Neural cell (in vitro differentiated cells): Measurements from ENCODE around the gene FBXO46. TPM values are rescaled to one million over a fixed set of nuclear protein-coding genes. Genes with fewer than 3 reads are reported as not detected.

Experiments used
- H2AFZ ChIP-seq: fragments of 200-600, 300-800 bp; sonication (generic), shearing (Covaris generic); 2 replicates; pipeline ENCODE4 v1.6.0; 2014; ENCODE audit warnings: low read depth, mild to moderate bottlenecking, antibody characterized with exemption, low read length, moderate library complexity
- H3F3A ChIP-seq: fragments of 200-600 bp; shearing (Covaris generic); 2 replicates; pipeline ENCODE4 v1.6.1; 2016; ENCODE audit warnings: mild to moderate bottlenecking, moderate library complexity, mixed read lengths, antibody characterized with exemption, low read length; ENCODE audit not compliant: insufficient read depth, poor library complexity, severe bottlenecking
- H3K27ac ChIP-seq: fragments of 200-600, 300-800 bp; sonication (generic), shearing (Covaris generic); 2 replicates; pipeline ENCODE4 v1.5.1; 2014; ENCODE audit warnings: mild to moderate bottlenecking, low read length, moderate library complexity
- H3K27me3 ChIP-seq: fragments of 300-800, 200-600 bp; sonication (generic), shearing (Covaris generic); 2 replicates; pipeline ENCODE4 v1.6.0; 2014; ENCODE audit warnings: mild to moderate bottlenecking, low read depth, low read length, moderate library complexity; ENCODE audit not compliant: insufficient read depth
- H3K36me3 ChIP-seq: fragments of 300-800, 200-600 bp; sonication (generic), shearing (Covaris generic); 2 replicates; pipeline ENCODE4 v1.5.1; 2014; ENCODE audit warnings: mild to moderate bottlenecking, antibody characterized with exemption, low read length, moderate library complexity; ENCODE audit not compliant: insufficient read depth
- H3K4me2 ChIP-seq: fragments of 300-800, 200-600 bp; sonication (generic), shearing (Covaris generic); 2 replicates; pipeline ENCODE4 v1.6.0; 2014; ENCODE audit warnings: mild to moderate bottlenecking, low read length
- H3K4me3 ChIP-seq: fragments of 300-800, 200-600 bp; sonication (generic), shearing (Covaris generic); 2 replicates; pipeline ENCODE4 v1.5.1; 2014; ENCODE audit warnings: mild to moderate bottlenecking, low read length, moderate library complexity
- H3K79me2 ChIP-seq: fragments of 200-600 bp; shearing (Covaris generic); replicated peaks from 2 replicates; pipeline ENCODE4 v1.6.0; 2014; ENCODE audit warnings: mild to moderate bottlenecking, low read length, moderate library complexity; ENCODE audit not compliant: insufficient read depth
- H3K9ac ChIP-seq: fragments of 300-800, 200-600 bp; sonication (generic), shearing (Covaris generic); 2 replicates; pipeline ENCODE4 v1.6.1; 2016; ENCODE audit warnings: mild to moderate bottlenecking, low read length, mixed read lengths
- H3K9me2 ChIP-seq: fragments of 200-600 bp; shearing (Covaris generic); 2 replicates; pipeline ENCODE4 v1.6.1; 2016; ENCODE audit warnings: mild to moderate bottlenecking, low read length, mixed read lengths; ENCODE audit not compliant: insufficient read depth
- H3K9me3 ChIP-seq: fragments of 200-600, 300-800 bp; sonication (generic), shearing (Covaris generic); 2 replicates; pipeline ENCODE4 v1.6.1; 2016; ENCODE audit warnings: mild to moderate bottlenecking, mixed run types, low read length, moderate library complexity, mixed read lengths
- H4K20me1 ChIP-seq: fragments of 200-600 bp; shearing (Covaris generic); 2 replicates; pipeline ENCODE4 v1.6.1; 2016; ENCODE audit warnings: mild to moderate bottlenecking, mixed run types; ENCODE audit not compliant: insufficient read depth
- CTCF ChIP-seq: fragments of 450-650 bp; IDR thresholded peaks from 2 replicates; pipeline ENCODE4 v1.5.1; 2014; ENCODE audit warnings: antibody characterized with exemption, mild to moderate bottlenecking, moderate library complexity; ENCODE audit not compliant: poor library complexity, severe bottlenecking
- EZH2 ChIP-seq: fragments of 200-600, 300-800 bp; shearing (Covaris generic), sonication (generic); IDR thresholded peaks from 2 replicates; pipeline ENCODE4 v1.6.1; 2014; ENCODE audit warnings: antibody characterized with exemption, low read length, borderline replicate concordance, mild to moderate bottlenecking; ENCODE audit not compliant: insufficient read depth, poor library complexity, severe bottlenecking
- POLR2AphosphoS5 ChIP-seq: IDR thresholded peaks from 2 replicates; pipeline ENCODE4 v1.6.1; 2012
- RAD21 ChIP-seq: fragments of 450-650 bp; conservative IDR thresholded peaks from 2 replicates; pipeline ENCODE4 v1.6.1; 2014; ENCODE audit warnings: antibody characterized with exemption, mild to moderate bottlenecking, moderate library complexity
- REST ChIP-seq: IDR thresholded peaks from 2 replicates; pipeline ENCODE4 v1.6.1; 2012; ENCODE audit warnings: borderline replicate concordance
- TAF1 ChIP-seq: IDR thresholded peaks from 2 replicates; pipeline ENCODE4 v1.6.1; 2012; ENCODE audit warnings: low read depth
- polyA plus RNA-seq: library from polyadenylated mRNA; depleted of rRNA; stranded (reverse); fragments of >200 nt; gene quantifications from 2 replicates; pipeline ENCODE4 v1.2.3, GENCODE V29; 2014

The FBXO46 gene
- polyA plus RNA-seq, 1 donor from 2014 or later: 12.5 TPM

GRCh38 chr19:45742969-45743368, 12.3 kb upstream of the FBXO46 start:
- H3K27ac ChIP-seq: no peak overlapping the region
- H3K9me3 ChIP-seq: no peaks in the 10 kb centered on the region
- H3K79me2 ChIP-seq: no peaks in the 10 kb centered on the region
- H3K9ac ChIP-seq: no peak overlapping the region
- TF ChIP-seq TAF1: no peak
- TF ChIP-seq CTCF: no peak
- no peak for TF ChIP-seq REST
- no peaks in the 10 kb centered on the region for H4K20me1 ChIP-seq
- no peak overlapping the region for H3K4me3 ChIP-seq
- H3K27me3 ChIP-seq: no peaks in the 10 kb centered on the region
- no peak overlapping the region for H3K4me2 ChIP-seq
- H3F3A ChIP-seq: no peaks in the 10 kb centered on the region
- no peaks in the 10 kb centered on the region for H3K9me2 ChIP-seq
- H3K36me3 ChIP-seq: no peaks in the 10 kb centered on the region
- H2AFZ ChIP-seq: no peak overlapping the region

GRCh38 chr19:45739498-45740439, 9.1 kb upstream of the FBXO46 start:
- Histone ChIP-seq H3F3A (no peaks in the 10 kb centered on the region), H3K9me2 (no peaks in the 10 kb centered on the region), H4K20me1 (no peaks in the 10 kb centered on the region), H3K4me2 (no peak overlapping the region), H3K36me3 (no peaks in the 10 kb centered on the region), H3K9me3 (no peaks in the 10 kb centered on the region), H3K79me2 (no peaks in the 10 kb centered on the region), H3K27me3 (no peaks in the 10 kb centered on the region), H3K27ac (no peak overlapping the region), H3K9ac (no peak overlapping the region), H3K4me3 (no peak overlapping the region), H2AFZ (no peak overlapping the region)
- no peak for TF ChIP-seq POLR2AphosphoS5
- no peak for TF ChIP-seq CTCF
- no peak for TF ChIP-seq RAD21
- no peak for TF ChIP-seq EZH2
